ENCODE data around the gene HBG1. TPM values are rescaled to one million over a fixed set of nuclear protein-coding genes. Genes with fewer than 3 reads are reported as not detected.
"Not testable (repeated sequence)": the region's sequence is repeated elsewhere in the genome, so short reads cannot be mapped to it uniquely, and the experiment has no call there.

The HBG1 gene
- total and polyA plus RNA-seq, 2 experiments from 2014 or later, result not detected

- Histone ChIP-seq H3K79me2 (replicated peaks; ENCODE audit: insufficient read depth) (no peaks in the 10 kb centered on the region), H3F3A (replicated peaks; ENCODE audit: low read depth) (no peaks in the 10 kb centered on the region), H4K20me1 (replicated peaks; ENCODE audit: insufficient read depth) (no peaks in the 10 kb centered on the region), H2AFZ (no peak overlapping the region), H3K4me1 (ENCODE audit: insufficient read depth) (no peaks in the 10 kb centered on the region), H3K27ac (ENCODE audit: low read depth) (no peak overlapping the region), H3K4me3 (no peak overlapping the region), H3K4me2 (no peak overlapping the region), H3K9me2 (ENCODE audit: insufficient read depth) (no peaks in the 10 kb centered on the region), H3K36me3 (ENCODE audit: insufficient read depth) (no peaks in the 10 kb centered on the region), H3K27me3 (ENCODE audit: insufficient read depth) (peaks cover 3% of the 10 kb centered on the region; the same call in 1 of the 2 replicates)
- no peak overlapping the region for H3K27ac Mint-ChIP-seq
- no peaks in the 10 kb centered on the region for H3K9me3 Mint-ChIP-seq
- no peaks in the 10 kb centered on the region for H3K36me3 Mint-ChIP-seq (ENCODE audit: low read depth)
- no peak for DNase-seq (ENCODE audit: low spot score)
- TF ChIP-seq CREB1 (CRISPR knock-in tag; IDR thresholded peaks at IDR 0.05; ENCODE audit: low read depth) (no peak), ZNF331 (CRISPR knock-in tag; IDR thresholded peaks at IDR 0.05; ENCODE audit: low read depth) (no peak)
- peaks cover 4% of the 10 kb centered on the region for H3K27me3 Mint-ChIP-seq (ENCODE audit: insufficient read depth, low read depth, poor library complexity)
- no peak for ATAC-seq
- H3K4me1 Mint-ChIP-seq, result no peaks in the 10 kb centered on the region
- H3K4me3 Mint-ChIP-seq, result no peak overlapping the region
Observed at GRCh38 chr11:5250543-5251204, 1.0 kb upstream of the HBG1 start.

GRCh38 chr11:5248498-5248897 lies 1.2 kb downstream of the HBG1 start:
- H3K4me2 ChIP-seq; H3K4me3 ChIP-seq; H2AFZ ChIP-seq; H3K4me1 ChIP-seq (ENCODE audit: insufficient read depth); H3K27ac ChIP-seq (ENCODE audit: low read depth); ATAC-seq; H3K27ac Mint-ChIP-seq; H3K79me2 ChIP-seq (replicated peaks; ENCODE audit: insufficient read depth); H3K36me3 Mint-ChIP-seq (ENCODE audit: low read depth); H3K27me3 ChIP-seq (ENCODE audit: insufficient read depth); H3F3A ChIP-seq (replicated peaks; ENCODE audit: low read depth); H3K36me3 ChIP-seq (ENCODE audit: insufficient read depth); H4K20me1 ChIP-seq (replicated peaks; ENCODE audit: insufficient read depth); H3K9me3 Mint-ChIP-seq; H3K9me2 ChIP-seq (ENCODE audit: insufficient read depth); H3K4me3 Mint-ChIP-seq; DNase-seq (ENCODE audit: low spot score); H3K4me1 Mint-ChIP-seq: not testable (repeated sequence)
- H3K27me3 Mint-ChIP-seq (ENCODE audit: insufficient read depth, low read depth, poor library complexity), result peaks cover 11% of the 10 kb centered on the region

- H3K4me1 Mint-ChIP-seq, result no peaks in the 10 kb centered on the region
- 0 out of 2 replicates have a peak, but pooled peaks cover 2% of the 10 kb centered on the region for H3K9me2 ChIP-seq (ENCODE audit: insufficient read depth)
- H3K4me3 Mint-ChIP-seq, result no peak overlapping the region
- H4K20me1 ChIP-seq (replicated peaks; ENCODE audit: insufficient read depth), result no peaks in the 10 kb centered on the region
- no peak for ATAC-seq
- no peak overlapping the region for H3K4me2 ChIP-seq
- H3K4me1 ChIP-seq (ENCODE audit: insufficient read depth), result no peaks in the 10 kb centered on the region
- H2AFZ ChIP-seq, result no peak overlapping the region
- H3K36me3 Mint-ChIP-seq (ENCODE audit: low read depth), result no peaks in the 10 kb centered on the region
- no peaks in the 10 kb centered on the region for H3K9me3 Mint-ChIP-seq
- H3K79me2 ChIP-seq (replicated peaks; ENCODE audit: insufficient read depth), result no peaks in the 10 kb centered on the region
- H3K27ac ChIP-seq (ENCODE audit: low read depth), result no peak overlapping the region
- no peak overlapping the region for H3K27ac Mint-ChIP-seq
- no peaks in the 10 kb centered on the region for H3F3A ChIP-seq (replicated peaks; ENCODE audit: low read depth)
- no peaks in the 10 kb centered on the region for H3K27me3 ChIP-seq (ENCODE audit: insufficient read depth)
- H3K36me3 ChIP-seq (ENCODE audit: insufficient read depth), result no peaks in the 10 kb centered on the region
- H3K4me3 ChIP-seq, result no peak overlapping the region
- H3K27me3 Mint-ChIP-seq (ENCODE audit: insufficient read depth, low read depth, poor library complexity), result peaks cover 11% of the 10 kb centered on the region
- no peak for DNase-seq (ENCODE audit: low spot score)
- TF ChIP-seq CTCF (conservative IDR thresholded peaks at IDR 0.05; ENCODE audit: low read depth in 2 of 2), result no peak
- no peak for TF ChIP-seq REST (IDR thresholded peaks at IDR 0.05; ENCODE audit: unreplicated experiment)
Observed at GRCh38 chr11:5247472-5248192, 2.0 kb downstream of the HBG1 start.

All from GM23338 (cell line).